Mesendoderm (in vitro differentiated cells): ENCODE data around the gene KLC1.
"Not testable (repeated sequence)": the region's sequence is repeated elsewhere in the genome, so short reads cannot be mapped to it uniquely, and the experiment has no call there.

ENCODE experiments used
- DNase-seq: peaks from one replicate; pipeline ENCODE4 v3.0.0; 2013
- H2AK5ac ChIP-seq: 2 replicates; pipeline ENCODE4 v1.6.1; 2013; ENCODE audit warnings: low read length, inconsistent platforms
- H2BK120ac ChIP-seq: 2 replicates; pipeline ENCODE4 v1.6.1; 2013; ENCODE audit warnings: low read depth, mild to moderate bottlenecking, low read length, moderate library complexity, mixed read lengths
- H2BK15ac ChIP-seq: replicated peaks from 2 replicates; pipeline ENCODE4 v1.6.1; 2013; ENCODE audit warnings: low read depth, mild to moderate bottlenecking, moderate library complexity
- H2BK5ac ChIP-seq: 2 replicates; pipeline ENCODE4 v1.6.1; 2013; ENCODE audit warnings: low read length, inconsistent platforms
- H3K18ac ChIP-seq: 2 replicates; pipeline ENCODE4 v1.6.1; 2013; ENCODE audit warnings: mild to moderate bottlenecking, low read length, mixed read lengths
- H3K23ac ChIP-seq: one replicate; pipeline ENCODE4 v1.6.1; 2013; ENCODE audit warnings: low read length
- H3K27ac ChIP-seq: 2 replicates; pipeline ENCODE4 v1.5.1; 2013; ENCODE audit warnings: low read depth, mild to moderate bottlenecking, inconsistent platforms, low read length, moderate library complexity
- H3K27me3 ChIP-seq: 2 replicates; pipeline ENCODE4 v1.6.1; 2013; ENCODE audit warnings: low read length, control low read depth, mild to moderate bottlenecking, inconsistent platforms; ENCODE audit not compliant: insufficient read depth, poor library complexity
- H3K36me3 ChIP-seq: 2 replicates; pipeline ENCODE4 v1.6.1; 2013; ENCODE audit warnings: low read length, inconsistent platforms; ENCODE audit not compliant: control insufficient read depth, insufficient read depth
- H3K4ac ChIP-seq: one replicate; pipeline ENCODE4 v1.6.1; 2013; ENCODE audit warnings: low read depth, mild to moderate bottlenecking, low read length, moderate library complexity
- H3K4me1 ChIP-seq: 2 replicates; pipeline ENCODE4 v1.6.1; 2013; ENCODE audit warnings: low read depth, low read length, inconsistent platforms; ENCODE audit not compliant: control insufficient read depth
- H3K4me2 ChIP-seq: 2 replicates; pipeline ENCODE4 v1.6.1; 2013; ENCODE audit warnings: low read length
- H3K4me3 ChIP-seq: 2 replicates; pipeline ENCODE4 v1.5.1; 2013; ENCODE audit warnings: mild to moderate bottlenecking, low read length
- H3K56ac ChIP-seq: one replicate; pipeline ENCODE4 v1.6.1; 2013; ENCODE audit warnings: low read length
- H3K79me1 ChIP-seq: 2 replicates; pipeline ENCODE4 v1.6.1; 2013; ENCODE audit warnings: low read length, inconsistent platforms
- H3K79me2 ChIP-seq: 2 replicates; pipeline ENCODE4 v1.6.1; 2013; ENCODE audit warnings: mild to moderate bottlenecking, low read length; ENCODE audit not compliant: control insufficient read depth, insufficient read depth
- H3K9ac ChIP-seq: 2 replicates; pipeline ENCODE4 v1.6.1; 2013; ENCODE audit warnings: low read length, inconsistent platforms
- H4K5ac ChIP-seq: one replicate; pipeline ENCODE4 v1.6.1; 2013; ENCODE audit warnings: low read length
- H4K8ac ChIP-seq: one replicate; pipeline ENCODE4 v1.6.1; 2013; ENCODE audit warnings: low read depth, mild to moderate bottlenecking, control low read depth, low read length, moderate library complexity
- WGBS: extraction: QIAGEN DNeasy Blood & Tissue Kit; methylation state at CpG from one replicate; pipeline ENCODE4 v1.1.7; 2013; ENCODE audit warnings: low lambda C conversion rate, missing lambda C conversion rate; ENCODE audit not compliant: insufficient coverage; ENCODE audit errors: extremely low coverage; 5-methylcytosine and 5-hydroxymethylcytosine counted together

KLC1 gene

DNA sequence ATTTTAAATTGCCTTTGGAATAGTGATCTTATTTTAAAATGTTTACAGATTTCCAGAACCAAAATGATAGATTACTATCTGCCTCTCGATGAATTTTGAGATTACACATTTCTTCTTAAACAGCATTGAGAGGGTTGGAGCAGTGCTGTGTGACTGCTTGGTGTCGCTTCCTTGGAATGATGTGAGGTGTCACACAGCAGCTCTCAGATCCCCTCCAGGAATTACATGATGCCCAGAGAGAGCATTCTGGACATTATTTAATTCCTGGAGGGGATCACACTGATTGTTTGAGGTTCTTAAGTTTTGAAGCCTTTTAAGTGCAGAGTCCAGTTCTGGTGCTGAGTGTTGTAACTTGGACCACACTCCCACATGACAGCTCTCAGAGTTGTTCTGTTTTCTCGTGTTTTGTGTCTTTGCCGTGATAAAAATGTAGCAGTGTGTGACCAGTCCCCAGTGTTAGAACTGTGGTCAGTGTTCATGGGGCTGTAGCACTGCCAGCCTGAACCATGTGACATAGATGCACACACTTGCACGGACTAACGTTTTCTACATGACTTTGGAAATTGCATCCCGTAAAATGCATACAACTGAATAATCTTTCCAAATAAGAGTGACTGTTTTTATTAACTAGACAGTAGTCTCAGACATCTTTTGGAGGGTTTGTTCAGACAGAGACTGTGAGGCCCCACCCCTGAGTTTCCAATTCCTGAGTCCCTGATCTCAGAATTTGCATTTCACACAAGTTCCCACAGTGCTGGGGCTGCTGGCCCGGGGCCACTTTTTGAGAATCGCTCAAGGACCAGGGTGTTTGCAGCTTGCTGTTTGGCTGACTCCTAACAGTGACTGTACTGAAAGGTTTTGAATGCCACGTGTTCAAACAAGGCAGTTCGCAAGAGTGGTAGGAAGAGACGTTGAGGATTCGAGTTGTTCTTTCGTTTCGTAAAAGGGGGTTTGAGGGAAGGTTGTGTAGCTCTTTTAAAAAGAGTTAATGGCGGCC lies 60.2 kb downstream of the KLC1 start:
- no peak overlapping the region for H3K9ac ChIP-seq
- no peak overlapping the region for H2BK5ac ChIP-seq
- no peak overlapping the region for H3K27ac ChIP-seq

DNA sequence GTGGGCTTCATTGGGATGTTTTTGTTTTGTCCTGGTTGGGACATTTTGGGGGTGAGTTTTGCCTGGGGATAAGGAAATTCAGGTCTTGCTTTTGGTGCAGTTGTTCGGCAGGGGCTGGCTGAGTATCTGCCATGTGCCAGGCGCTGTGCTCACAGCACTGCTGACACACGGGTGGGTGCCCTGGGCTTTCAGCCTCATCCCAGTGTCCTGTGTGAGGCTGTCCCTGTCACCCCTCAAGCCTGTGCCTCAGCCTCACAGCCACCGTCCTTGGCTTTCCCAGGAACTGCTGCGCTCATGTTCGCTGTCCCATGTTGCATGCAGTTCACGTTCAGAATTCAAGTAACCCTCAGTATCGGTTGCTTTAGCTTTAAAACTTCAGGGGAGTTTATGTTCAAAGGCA lies 61.3 kb downstream of the KLC1 start:
- Histone ChIP-seq H3K4me1 (no peaks in the 10 kb centered on the region), H3K18ac (no peak overlapping the region), H3K56ac (no peak overlapping the region), H3K4me2 (no peak overlapping the region), H3K4ac (no peak overlapping the region), H3K4me3 (no peak overlapping the region), H3K79me1 (peaks cover 5% of the 10 kb centered on the region), H2AK5ac (no peak overlapping the region), H2BK5ac (no peak overlapping the region), H4K5ac (no peak overlapping the region), H3K27ac (no peak overlapping the region), H2BK15ac (no peak overlapping the region), H3K36me3 (peaks cover 5% of the 10 kb centered on the region), H4K8ac (no peak overlapping the region), H2BK120ac (no peak overlapping the region), H3K23ac (no peak overlapping the region), H3K79me2 (no peaks in the 10 kb centered on the region), H3K9ac (no peak overlapping the region), H3K27me3 (no peaks in the 10 kb centered on the region)
- DNase-seq = no peak
- WGBS = no CpG with 5 or more reads among the region's 8 CpGs

More for the DNA sequence above, 60.2 kb downstream of the KLC1 start:
- 100% methylated on average over 5 of the region's 16 CpGs for WGBS
- no peak overlapping the region for H2BK15ac ChIP-seq
- H3K4ac ChIP-seq = no peak overlapping the region
- no peak for DNase-seq
- peaks cover 5% of the 10 kb centered on the region for H3K36me3 ChIP-seq
- H4K5ac ChIP-seq = no peak overlapping the region
- H2AK5ac ChIP-seq = no peak overlapping the region
- H3K18ac ChIP-seq = no peak overlapping the region
- no peak overlapping the region for H3K23ac ChIP-seq
- no peaks in the 10 kb centered on the region for H3K79me2 ChIP-seq
- no peak overlapping the region for H3K56ac ChIP-seq
- H3K4me1 ChIP-seq = no peaks in the 10 kb centered on the region
- H3K79me1 ChIP-seq = peaks cover 8% of the 10 kb centered on the region
- no peak overlapping the region for H2BK120ac ChIP-seq
- H3K4me3 ChIP-seq = no peak overlapping the region
- H4K8ac ChIP-seq = no peak overlapping the region
- no peaks in the 10 kb centered on the region for H3K27me3 ChIP-seq
- no peak overlapping the region for H3K4me2 ChIP-seq

DNA sequence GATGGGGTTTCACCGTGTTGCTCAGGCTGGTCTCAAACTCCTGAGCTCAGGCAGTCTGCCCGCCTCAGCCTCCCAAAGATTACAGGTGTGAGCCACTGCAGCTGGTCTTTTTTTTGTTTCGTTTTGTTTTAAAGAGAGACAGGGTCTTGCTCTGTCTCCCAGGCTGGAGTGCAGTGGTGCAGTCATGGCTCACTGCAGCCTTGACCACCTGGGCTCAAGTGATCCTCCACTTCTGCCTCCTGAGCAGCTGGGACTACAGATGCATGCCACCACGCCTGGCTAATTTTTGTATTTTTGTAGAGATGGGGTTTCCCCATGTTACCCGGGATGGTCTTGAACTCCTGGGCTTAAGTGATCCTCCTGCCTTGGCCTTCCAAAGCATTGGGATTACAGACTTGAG lies 62.6 kb downstream of the KLC1 start:
- not testable (repeated sequence) for DNase-seq, H3K27ac ChIP-seq, H3K18ac ChIP-seq, H3K79me1 ChIP-seq, H4K5ac ChIP-seq, H3K4me2 ChIP-seq, H2AK5ac ChIP-seq, H3K36me3 ChIP-seq, H3K9ac ChIP-seq, H3K79me2 ChIP-seq, H3K27me3 ChIP-seq, H3K4me3 ChIP-seq, H2BK120ac ChIP-seq, H2BK15ac ChIP-seq, H2BK5ac ChIP-seq, H4K8ac ChIP-seq, H3K4me1 ChIP-seq, H3K4ac ChIP-seq, H3K56ac ChIP-seq, H3K23ac ChIP-seq
- no CpG with 5 or more reads among the region's 5 CpGs for WGBS

DNA sequence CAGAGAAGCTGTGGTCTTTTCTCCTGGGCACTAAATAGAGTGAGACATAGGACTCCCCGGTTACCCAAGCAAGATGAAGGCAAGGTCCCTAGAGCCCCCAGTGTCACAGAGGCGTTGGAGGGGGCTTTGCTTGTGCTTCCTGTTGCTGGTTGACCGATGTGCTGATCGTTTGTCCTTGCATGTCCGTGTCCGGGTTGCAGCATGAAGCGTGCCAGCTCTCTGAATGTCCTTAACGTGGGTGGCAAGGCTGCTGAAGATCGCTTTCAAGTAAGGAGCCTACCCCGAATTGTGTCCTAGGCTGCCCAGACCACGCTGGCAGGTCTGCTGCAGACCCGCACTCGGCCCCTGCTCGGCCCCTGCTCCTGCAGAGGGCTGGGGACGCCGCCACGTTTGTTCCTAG lies 63.1 kb downstream of the KLC1 start:
- Histone ChIP-seq H2BK120ac (no peak overlapping the region), H2AK5ac (no peak overlapping the region), H3K23ac (no peak overlapping the region), H4K8ac (no peak overlapping the region), H3K79me1 (peaks cover 5% of the 10 kb centered on the region), H3K18ac (no peak overlapping the region), H4K5ac (no peak overlapping the region), H3K79me2 (no peaks in the 10 kb centered on the region), H3K9ac (no peak overlapping the region), H3K4ac (no peak overlapping the region), H2BK5ac (no peak overlapping the region), H3K36me3 (peaks cover 3% of the 10 kb centered on the region), H2BK15ac (no peak overlapping the region), H3K4me3 (no peak overlapping the region), H3K4me2 (no peak overlapping the region), H3K27ac (no peak overlapping the region), H3K4me1 (no peaks in the 10 kb centered on the region), H3K56ac (no peak overlapping the region), H3K27me3 (no peaks in the 10 kb centered on the region)
- no CpG with 5 or more reads among the region's 17 CpGs for WGBS
- DNase-seq = no peak

DNA sequence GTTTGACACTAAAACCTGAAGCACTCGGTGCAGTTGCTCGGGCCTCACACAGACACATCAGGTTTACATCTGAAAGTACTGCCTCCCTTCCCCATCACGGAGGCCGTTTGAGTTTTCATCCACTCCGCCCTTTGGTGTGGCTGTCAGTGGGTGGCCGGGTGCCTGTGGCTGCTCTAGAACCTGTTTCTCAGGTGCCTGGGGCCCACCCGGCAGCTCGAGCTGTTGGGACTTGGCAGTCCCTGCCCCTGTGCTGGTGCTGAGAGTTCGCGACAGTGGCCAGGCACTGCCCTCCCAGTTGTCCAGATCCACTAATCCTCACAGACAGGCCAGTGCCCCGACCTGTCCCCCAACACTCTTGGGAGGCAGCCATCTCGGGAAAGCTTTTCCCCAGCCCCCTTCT lies 63.9 kb downstream of the KLC1 start:
- Histone ChIP-seq H3K36me3 (peaks cover 3% of the 10 kb centered on the region), H3K56ac (no peak overlapping the region), H3K79me2 (no peaks in the 10 kb centered on the region), H4K5ac (no peak overlapping the region), H3K4me3 (no peak overlapping the region), H3K4ac (no peak overlapping the region), H3K9ac (no peak overlapping the region), H3K23ac (no peak overlapping the region), H2AK5ac (no peak overlapping the region), H2BK15ac (no peak overlapping the region), H3K79me1 (peaks cover 5% of the 10 kb centered on the region), H3K27me3 (no peaks in the 10 kb centered on the region), H3K18ac (no peak overlapping the region), H2BK120ac (no peak overlapping the region), H3K27ac (no peak overlapping the region), H3K4me2 (no peak overlapping the region), H2BK5ac (no peak overlapping the region), H3K4me1 (no peaks in the 10 kb centered on the region), H4K8ac (no peak overlapping the region)
- no CpG with 5 or more reads among the region's 12 CpGs for WGBS
- DNase-seq = no peak
